Fibroblast of skin of right biceps (primary cell): ENCODE results near the gene SRGAP2.
A peak's percentile ranks its signal among the peaks of the same experiment; 100 is the strongest.

ENCODE experiments used
- DNase-seq: peaks from one replicate; pipeline ENCODE4 v3.0.0-alpha.2; 2013

The SRGAP2 gene

DNA sequence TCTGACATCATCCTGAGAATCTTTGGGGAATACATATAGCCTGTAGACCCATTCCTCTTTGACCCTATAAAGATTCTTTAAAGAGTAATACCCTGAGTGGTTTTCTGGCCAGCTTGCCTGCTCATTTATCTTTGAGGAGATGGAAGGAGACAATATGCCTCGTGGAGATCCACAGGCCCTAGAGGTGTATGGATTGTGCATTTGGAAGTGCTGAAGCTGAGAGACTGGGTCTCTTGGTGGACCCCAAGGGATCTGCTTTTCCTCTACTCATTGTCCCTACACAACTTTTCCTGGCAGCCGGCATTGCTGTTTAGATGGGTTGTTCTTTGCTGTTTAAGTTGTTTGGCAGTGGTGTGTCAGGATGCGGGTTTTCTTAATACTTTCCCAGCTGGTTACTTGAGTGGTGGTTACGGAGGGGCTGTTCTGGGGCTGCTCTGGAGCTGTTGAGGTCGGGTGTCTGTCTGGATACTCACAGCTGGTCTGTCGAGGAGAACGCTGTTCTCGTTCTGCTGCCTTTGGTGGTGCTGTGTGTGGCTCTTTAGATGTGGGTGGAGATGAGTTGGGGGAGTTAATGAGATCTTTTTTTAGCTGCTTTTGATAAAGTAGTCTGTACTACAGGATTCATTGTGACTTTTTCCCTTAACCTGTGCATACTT is 49.5 kb downstream of the SRGAP2 start:
- DNase-seq, result peak; percentile 46
